OCI-M1 (cell line): ENCODE data around the gene TSHZ2.
A peak's percentile ranks its signal among the peaks of the same experiment; 100 is the strongest.

Experiments used
- DNase-seq: peaks from one replicate; lab custom pipeline; 2025; lab: John Stamatoyannopoulos, UW

Gene TSHZ2

DNA sequence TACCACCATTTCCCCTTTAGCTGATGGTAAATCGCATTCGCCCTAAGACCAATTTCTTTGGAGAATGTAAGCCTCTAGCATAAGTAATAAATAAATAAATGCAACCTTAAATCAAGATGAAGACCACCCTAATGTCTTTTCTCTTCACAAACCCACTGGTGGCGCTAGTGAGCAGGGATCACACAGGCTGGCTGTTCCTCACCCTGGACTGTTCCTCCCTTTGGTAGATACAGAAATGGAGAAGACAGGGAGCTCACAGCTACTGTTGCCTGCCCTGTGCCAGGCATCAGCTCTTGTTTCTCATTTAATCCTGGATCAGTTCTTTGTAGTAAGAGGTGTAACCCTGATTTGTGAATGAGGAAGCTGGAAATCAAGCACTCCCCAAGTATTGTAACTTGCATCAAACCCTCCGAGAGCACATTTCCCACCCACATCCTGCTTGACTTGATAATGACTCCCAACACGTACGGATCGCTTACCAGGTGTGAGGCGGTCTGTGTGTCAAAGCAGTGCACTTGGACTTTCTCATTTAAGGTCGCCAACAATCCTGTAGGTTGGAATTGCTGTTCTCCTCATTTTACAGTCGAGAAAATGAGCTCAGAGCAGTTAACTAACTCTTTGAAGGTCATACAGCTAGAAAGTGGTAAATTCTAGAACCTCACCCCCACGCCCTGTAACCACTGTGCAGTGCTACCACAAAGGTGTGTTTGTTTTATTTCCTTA, 236.1 kb downstream of the TSHZ2 start:
- DNase-seq, result peak; percentile 51

DNA sequence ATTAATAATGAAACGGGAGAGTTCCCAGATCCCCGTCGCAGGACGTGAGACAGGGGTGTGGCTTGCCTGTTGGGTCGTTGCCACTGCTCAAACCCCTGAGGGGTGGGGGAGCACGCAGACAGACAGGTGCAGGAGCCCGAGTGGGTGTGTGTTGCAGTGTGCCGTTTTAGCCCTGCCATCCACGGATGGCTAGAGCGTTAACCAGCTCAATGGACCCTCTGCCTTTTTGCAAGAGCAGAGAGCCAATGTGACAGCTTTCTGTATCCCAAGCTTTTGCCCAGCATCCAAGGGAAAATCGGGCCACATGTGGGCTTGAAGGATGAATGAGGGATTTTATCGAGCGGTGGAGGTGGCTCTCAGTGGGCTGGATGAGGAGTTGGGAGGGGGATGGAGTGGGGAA, 237.9 kb downstream of the TSHZ2 start:
- no peak for DNase-seq

DNA sequence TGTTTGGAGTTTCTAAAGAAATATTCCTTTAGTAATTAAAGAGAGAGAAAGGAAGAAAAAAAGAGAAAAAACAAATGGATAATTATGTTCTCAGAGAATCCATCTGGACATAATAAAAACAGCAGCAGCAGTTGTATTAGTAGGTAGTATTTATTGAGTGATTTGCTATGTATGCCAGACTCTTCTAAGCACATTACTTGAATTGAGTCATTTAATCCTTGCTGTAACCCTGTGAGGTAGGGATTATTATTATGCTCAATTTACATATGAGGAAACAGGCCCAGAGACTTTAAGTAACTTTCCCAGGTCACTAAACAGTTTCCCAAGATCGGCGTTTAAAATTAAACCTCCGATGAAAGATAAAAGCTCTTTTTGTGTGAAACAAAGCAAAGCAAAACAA, 238.8 kb downstream of the TSHZ2 start:
- DNase-seq, result no peak

DNA sequence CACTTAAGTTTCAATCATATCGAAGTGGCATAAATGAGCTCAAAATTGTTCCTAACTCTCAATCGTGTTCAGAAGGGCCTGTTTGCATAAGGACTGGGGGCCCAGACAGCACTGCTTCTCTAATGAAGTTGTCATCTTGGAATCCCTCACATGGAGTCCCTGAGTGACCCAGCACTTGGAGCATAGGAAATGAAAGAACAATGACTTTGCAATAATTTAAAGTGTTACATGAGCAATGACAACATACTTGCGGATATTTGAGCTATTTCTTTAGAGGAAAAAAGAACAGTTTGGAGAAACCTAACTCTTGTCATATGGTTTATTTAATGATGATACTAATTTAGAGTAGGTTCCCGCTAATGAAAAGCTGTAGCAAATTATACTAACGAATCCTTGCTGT, 239.9 kb downstream of the TSHZ2 start:
- DNase-seq, result no peak

DNA sequence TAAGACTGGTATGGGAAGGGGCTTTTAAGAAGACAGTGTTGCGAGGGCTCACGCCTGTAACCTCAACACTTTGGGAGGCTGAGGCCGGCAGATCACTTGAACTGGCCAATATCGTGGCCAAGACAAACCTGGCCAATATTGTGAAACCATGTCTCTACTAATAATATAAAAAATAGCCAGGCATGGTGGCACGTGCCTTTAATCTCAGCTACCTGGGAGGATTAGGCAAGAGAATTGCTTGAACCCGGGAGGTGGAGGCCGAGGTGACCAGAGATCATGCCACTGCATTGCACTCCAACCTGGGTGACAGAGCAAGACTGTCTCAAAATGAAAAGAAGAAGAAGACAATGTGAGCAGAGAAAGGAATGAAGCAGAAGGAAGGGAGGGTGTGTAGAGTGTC, 242.2 kb downstream of the TSHZ2 start:
- DNase-seq, result no peak

DNA sequence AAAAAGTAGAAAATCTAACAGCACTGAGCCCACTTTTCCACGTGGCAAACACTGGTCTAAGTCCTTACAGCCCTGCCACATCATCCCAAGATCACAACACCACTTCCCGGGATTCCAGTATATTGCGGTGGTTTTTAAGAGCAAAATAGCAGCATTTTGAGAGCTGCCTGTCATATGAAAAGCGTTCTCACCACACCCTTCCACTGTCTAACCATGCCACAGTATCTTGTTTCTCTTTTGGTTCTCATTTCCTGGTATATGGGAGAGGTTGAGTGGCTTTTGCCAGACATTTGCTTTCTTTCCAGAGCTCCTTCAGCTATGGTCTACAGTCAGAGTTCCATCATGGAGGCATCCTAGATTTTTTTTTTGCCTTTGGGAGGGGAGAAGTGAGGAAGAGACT, 243.0 kb downstream of the TSHZ2 start:
- DNase-seq, result peak; percentile 34

DNA sequence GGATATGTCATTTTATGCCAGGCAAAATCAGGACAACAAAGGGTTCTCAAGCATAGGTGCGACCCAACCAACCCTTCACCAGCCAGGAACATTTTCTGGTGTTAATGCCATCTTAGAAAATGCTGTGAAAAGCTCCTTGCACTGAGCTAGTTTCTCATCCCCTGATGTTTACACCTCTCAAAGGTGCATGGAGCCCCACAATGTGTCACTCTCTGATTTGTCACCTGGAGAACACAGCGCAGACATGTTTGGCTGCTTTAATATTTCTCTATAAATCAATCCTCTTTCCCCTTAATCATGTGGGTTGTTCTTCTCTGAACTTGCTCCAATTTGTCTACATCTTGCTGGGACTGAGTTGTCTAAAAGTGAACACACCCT, 244.3 kb downstream of the TSHZ2 start:
- DNase-seq, result no peak

DNA sequence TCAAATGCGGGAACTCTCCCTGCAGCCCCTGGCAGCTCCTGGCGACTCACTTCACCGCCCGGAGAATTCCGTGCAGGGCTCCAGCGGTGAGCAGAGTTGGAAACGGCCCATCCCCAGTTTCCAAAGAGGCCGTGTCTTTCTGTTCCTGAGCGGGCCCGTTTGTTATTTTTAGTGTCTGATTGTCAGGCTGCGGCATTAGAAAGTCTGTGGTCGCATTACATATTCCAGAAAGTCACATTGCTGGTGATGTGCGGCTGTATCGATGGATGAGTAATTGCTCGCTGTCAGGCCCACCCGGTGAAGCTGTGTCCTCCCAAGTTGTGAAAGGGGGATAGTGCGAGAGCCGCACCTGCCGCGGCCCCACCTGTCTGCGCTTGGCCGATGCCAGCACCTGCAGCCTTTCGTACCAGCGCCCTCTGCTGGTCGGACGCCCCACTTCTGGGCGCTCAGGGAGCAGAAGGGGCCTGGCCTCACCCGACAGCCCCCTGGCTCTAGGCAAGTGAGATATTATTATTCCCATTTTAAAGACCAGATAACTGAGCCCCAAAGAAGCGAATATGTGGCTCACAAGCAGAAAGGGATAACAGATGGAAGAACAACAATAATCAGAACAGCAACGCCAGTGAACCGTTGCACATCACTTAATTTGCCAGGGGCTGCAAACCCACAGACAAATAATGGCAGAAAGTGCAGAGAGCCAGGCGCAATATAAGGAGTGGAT, 244.9 kb downstream of the TSHZ2 start:
- DNase-seq, result peak; percentile 64

DNA sequence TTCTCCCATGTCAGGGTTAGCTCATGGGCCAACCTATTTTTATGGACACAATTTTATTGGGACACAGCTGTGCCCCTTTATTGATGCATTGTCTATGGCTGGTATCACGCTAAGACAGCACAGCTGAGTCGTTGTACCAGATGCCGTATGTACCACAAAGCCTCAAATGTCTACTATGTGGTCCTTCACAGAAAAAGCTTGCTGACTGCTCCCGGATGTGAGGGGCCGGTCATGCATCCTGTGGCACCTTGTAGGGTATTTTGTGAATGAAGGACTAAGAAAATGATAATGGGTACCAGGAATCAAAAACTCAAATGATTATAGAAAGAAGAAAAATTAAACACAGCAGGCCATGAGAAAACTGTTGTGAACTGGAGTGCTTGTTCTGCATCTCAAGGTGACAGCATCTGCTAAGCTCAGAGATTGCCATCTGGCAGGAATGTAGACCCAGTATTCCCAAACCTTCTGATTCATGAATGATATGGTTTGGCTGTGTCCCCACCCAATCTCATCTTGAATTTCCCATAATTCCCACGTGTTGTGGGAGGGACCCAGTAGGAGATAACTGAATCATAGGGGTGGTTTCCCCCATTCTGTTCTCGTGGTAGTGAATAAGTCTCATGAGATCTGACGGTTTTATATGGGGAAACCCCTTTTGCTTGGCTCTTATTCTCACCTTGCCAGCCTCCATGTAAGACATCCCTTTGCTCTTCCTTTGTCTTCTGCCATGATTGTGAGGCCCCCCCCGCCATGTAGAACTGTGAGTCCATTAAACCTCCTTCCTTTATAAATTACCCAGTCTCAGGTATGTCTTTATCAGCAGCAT, 248.5 kb downstream of the TSHZ2 start:
- no peak for DNase-seq

DNA sequence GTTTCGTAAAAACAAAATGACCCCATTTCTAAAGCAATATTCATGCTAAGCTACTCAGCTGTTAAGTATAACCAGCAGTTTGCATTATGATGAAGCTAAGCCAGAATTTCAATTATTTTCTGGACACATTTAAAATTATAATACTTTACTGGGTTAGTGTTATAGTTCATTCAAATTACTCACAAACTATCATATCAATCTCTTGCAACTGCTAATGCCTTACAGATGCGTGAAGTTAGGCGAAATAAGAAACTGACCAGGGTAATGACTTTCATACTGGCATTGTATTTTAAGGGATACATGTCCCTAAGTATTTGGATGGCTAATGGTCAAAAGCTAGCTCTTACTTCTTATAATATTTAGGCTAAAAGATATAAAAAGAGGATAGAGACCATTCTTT, 249.6 kb downstream of the TSHZ2 start:
- DNase-seq, result no peak

DNA sequence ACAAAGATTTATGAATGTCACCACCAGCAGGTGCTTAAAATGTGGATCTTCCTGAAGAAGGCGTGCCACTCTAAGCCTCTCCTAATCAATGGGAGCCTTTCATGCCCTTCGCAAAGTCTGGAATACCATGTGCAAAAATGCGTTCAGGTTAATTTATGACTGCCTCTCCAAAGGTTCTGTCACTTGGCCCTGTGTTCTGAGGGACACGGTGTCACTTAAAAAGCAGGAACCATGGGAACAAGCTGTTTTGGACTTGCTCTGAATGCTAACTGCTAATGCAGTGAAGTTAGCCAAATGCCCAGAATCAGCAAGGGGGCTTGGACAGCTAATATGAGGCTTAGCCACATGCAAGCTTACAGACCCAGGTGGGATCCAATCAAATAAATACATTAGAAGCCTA, 250.3 kb downstream of the TSHZ2 start:
- DNase-seq, result no peak

DNA sequence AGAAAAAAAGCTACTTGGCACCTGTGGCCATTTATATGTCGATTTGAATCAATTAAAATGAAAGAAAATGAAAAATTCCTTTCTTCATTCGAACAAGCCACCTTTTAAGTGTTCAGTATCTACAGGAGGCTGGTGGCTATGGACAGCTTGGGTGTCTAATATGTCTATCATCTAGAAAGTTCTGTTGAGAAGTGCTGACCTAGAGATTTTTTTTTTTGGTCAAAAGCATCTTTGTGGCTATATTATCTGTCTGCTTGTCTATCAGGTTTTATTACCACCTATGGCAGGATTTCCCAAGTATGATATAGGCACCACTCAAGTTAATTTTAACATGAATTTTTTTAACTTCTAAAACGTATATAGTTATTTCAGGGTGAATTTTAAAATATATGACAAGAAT, 250.8 kb downstream of the TSHZ2 start:
- no peak for DNase-seq

DNA sequence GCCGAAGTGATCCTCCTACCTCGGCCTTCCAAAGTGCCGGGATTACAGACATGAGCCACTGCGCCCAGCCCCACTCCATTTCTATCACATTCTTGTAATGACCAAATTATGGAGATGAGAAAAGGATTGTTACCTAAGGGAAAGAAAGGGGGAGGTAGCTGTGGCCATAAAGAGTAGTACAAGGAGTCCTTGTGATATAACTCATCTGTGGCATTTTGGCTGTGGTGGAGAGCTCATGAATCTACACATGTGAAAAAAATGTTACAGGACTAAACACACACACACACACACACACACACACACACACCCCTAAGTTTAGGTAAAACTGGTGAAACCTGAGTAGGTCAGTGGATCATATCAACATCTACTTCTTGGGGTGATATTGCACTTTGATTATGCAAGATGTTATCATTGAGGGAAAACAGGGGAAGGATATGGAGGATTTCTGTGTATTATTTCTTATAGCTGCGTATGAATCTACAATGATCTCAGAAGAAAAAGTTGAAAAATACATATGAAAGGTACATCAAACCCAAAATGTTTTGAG, 251.5 kb downstream of the TSHZ2 start:
- no peak for DNase-seq

DNA sequence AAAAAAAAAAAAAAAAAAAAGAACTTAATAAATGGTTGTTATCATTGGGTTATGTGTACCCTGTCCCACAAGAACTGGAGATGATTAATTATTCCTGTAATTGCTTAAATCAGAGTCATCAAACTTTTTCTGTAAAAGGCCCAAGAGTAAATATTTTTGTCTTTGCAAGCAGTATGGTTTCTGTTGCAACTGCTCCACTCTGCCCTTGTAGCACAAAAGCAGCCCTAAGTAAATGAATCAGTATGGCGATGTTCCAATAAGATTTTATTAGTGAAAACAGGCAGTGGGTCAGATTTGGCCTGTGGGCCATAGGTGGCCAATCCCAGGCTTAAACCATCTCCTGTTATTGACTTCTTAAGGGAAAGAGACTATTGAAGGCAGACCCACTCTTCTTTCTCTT, 252.7 kb downstream of the TSHZ2 start:
- DNase-seq, result no peak

DNA sequence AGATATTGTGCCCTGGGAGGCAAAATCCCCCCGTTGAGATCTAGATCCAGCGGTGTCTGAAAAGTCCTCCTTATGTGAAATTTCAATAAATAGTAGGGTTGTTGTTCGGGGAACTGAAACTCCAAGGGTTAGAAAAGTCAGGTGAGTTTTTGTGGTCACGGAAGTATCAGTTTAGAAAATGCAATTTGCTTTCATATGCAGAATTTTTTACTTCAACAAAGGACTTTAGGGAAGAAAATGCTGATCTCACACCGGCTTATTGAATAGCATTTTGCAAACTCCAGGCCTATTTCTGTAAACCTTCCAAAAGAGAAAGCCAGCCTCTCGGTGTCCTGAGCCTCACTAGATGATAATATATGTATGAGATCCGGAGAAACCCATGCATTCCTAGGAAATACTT, 254.7 kb downstream of the TSHZ2 start:
- no peak for DNase-seq

DNA sequence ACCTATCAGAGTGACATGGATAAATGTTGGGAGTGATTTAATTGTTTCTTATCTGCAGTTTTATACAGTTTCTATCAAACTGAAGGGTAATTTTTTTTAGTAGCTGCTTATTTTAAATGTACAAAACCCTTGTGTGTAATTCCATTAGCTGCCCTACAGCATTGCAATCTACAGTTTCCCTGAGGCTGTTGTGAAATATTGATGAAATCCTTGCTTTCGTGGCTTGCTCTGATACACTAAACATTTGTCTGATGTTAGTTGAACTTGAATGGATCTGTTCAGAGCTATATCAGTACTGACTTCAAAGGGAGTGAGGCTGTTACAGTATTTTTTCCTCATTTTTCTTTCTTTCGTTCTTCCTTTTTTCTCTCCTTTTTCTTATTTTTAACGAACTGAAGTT, 255.4 kb downstream of the TSHZ2 start:
- no peak for DNase-seq

DNA sequence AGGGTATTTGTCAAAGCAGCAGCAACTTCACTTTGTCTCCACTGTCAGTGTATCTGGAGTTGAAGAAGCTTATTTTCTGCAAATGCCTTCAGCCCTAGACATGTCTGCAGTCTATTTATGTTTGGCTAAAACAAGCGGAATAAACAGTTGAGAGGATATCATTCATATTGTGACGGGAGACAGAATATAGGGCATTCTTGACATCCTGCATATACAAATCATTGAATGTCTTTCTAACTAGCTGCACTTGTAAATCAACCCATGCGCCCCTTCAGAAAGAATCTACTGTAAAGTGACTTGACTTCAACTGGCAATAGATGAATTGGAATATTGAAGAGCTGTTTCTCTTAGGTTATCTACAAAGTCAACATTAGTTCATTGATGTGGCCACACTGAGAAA, 258.9 kb downstream of the TSHZ2 start:
- DNase-seq, result no peak

DNA sequence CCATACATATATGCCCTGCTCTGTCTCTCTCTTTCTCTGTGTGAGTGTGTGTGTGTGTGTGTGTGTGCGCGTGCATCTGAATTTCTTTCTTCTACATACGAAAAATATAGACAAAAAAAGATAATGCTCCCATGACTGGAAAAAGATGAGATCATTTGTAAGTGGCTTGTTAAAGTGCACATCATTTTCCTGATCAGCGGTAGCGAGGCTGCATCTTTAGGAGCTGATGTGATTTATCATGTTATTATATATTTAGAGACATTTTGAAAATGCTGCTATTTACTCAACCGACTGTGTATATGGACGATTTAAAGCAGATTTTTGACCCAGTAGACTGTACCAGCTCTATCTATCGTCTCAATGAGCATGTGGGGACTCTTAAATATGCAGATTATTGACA, 265.3 kb downstream of the TSHZ2 start:
- DNase-seq, result no peak

DNA sequence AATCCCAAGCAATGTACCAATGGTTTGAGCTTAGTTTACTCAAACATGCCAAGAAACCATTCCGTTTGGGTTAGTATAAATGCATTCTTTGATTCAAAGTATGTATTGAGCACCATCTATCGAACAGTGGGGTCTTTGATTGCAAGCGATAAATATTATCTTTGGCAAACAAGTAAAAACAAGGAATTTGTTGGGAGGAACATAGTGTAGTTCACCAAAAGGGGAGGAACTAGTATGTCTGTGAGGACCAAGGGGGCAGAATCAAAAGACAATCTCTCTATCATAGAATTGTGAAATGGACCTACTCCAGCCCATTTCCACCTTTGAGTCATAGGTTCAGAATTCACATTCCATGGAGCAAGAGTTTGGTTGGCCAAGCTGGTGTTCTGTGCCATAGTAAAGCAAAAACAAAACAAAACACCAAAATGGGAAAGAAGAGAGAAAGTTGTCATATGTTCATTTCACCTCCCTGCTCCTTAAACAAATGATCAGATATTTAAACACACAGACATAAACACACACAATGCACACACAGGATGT, 266.0 kb downstream of the TSHZ2 start:
- no peak for DNase-seq

DNA sequence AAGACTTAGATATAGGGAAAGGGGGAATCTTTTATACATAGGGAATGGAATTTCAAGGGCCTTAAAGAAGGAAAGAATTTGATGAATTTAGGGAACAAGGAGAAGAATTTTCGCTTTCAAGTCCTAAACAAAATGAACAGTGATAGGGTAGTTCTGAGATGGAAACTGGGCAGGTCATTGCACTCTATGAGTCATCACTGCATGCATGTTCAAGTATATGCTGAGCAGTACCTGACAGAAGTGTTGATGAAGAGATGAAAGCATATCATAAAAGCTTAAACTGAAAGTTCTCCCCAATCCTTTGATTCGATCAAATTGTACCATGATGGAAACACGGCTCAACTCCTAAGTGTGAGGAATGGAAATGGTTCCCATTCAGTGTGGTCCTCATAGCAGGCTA, 271.0 kb downstream of the TSHZ2 start:
- DNase-seq, result no peak

DNA sequence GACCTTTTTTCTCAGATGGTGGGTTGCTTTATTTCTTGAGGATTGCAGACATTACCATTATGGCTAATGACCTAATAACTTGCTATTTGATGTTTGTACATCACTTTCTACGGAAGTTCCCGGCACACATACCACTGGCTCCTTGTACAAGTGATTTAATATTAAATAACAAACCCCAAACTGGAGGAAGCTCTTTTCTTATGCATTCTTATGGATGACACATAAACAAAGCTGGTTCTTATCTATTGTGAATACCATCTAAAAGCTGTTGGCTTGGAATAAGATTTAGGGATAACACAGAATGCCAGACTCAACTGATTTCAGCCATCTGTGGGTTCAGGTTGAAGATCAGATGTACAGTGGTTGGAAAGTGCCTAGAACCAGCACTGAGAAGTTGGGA, 272.6 kb downstream of the TSHZ2 start:
- DNase-seq, result no peak

DNA sequence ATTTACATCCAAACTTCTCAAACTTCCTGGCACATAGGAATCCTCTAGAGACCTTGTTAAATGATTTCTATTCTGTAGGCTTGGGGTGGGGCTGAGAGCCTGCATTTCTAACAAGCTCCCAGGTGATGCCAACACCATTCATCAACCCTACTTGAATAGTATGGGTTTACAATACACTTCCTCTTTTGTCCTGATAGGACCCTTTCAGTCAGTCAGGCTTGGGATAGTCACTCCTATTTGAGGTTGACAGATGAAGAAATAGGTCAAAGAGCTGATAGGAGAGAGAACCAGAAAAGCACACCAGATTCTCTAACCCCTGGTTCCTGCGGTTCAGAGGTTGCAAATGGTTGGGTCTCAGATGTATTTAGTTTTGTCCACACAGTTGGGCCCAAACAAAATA, 273.4 kb downstream of the TSHZ2 start:
- DNase-seq, result peak; percentile 27
